ENCODE measurements around the gene PKDREJ. TPM values are rescaled to one million over a fixed set of nuclear protein-coding genes. Genes with fewer than 3 reads are reported as not detected.

The PKDREJ gene
- total RNA-seq, 1 experiment from 2014 or later, result 0.04 TPM

- DNase-seq, result no peak
- H4K5ac ChIP-seq (ENCODE audit: insufficient read length, low read depth, low read length), result no peak overlapping the region
- H2BK120ac ChIP-seq (ENCODE audit: low read depth, low read length, poor library complexity, severe bottlenecking), result no peak overlapping the region
- H3K4me2 ChIP-seq (ENCODE audit: insufficient read depth, insufficient read length, low read length), result no peak overlapping the region
- H3K18ac ChIP-seq (ENCODE audit: insufficient read length, low read depth, low read length), result no peak overlapping the region
- no peak overlapping the region for H3K4ac ChIP-seq (ENCODE audit: low read depth, low read length)
- no peaks in the 10 kb centered on the region for H4K20me1 ChIP-seq (ENCODE audit: control insufficient read depth, insufficient read depth, insufficient read length)
- Mint-ChIP-seq H3K4me3 (no peak overlapping the region), H3K4me1 (no peaks in the 10 kb centered on the region), H3K27me3 (ENCODE audit: low read depth) (no peaks in the 10 kb centered on the region; the same call in 1 of the 2 replicates), H3K27ac (peak overlapping the region in 1 of 3 experiments; percentile 77; a peak in 1 of 7 replicates), H3K36me3 (ENCODE audit: insufficient read depth in 1 of 3, low read depth in 3 of 3) (peaks cover 11 to 38% (median 30%) of the 10 kb centered on the region in 3 experiments; a peak in 6 of 7 replicates), H3K9me3 (no peaks in the 10 kb centered on the region)
- no peaks in the 10 kb centered on the region for H3K79me2 ChIP-seq (ENCODE audit: insufficient read depth, low read length)
- TF ChIP-seq, protein P1, sequence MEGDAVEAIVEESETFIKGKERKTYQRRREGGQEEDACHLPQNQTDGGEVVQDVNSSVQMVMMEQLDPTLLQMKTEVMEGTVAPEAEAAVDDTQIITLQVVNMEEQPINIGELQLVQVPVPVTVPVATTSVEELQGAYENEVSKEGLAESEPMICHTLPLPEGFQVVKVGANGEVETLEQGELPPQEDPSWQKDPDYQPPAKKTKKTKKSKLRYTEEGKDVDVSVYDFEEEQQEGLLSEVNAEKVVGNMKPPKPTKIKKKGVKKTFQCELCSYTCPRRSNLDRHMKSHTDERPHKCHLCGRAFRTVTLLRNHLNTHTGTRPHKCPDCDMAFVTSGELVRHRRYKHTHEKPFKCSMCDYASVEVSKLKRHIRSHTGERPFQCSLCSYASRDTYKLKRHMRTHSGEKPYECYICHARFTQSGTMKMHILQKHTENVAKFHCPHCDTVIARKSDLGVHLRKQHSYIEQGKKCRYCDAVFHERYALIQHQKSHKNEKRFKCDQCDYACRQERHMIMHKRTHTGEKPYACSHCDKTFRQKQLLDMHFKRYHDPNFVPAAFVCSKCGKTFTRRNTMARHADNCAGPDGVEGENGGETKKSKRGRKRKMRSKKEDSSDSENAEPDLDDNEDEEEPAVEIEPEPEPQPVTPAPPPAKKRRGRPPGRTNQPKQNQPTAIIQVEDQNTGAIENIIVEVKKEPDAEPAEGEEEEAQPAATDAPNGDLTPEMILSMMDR (conservative IDR thresholded peaks at IDR 0.05), result no peak
- H3K27me3 ChIP-seq (ENCODE audit: insufficient read depth, low read length), result no peaks in the 10 kb centered on the region
- no peak overlapping the region for H2BK5ac ChIP-seq (ENCODE audit: insufficient read length, low read length)
- H4K91ac ChIP-seq (ENCODE audit: insufficient read length, low read depth, low read length), result no peak overlapping the region
- no peak overlapping the region for H3K9ac ChIP-seq (ENCODE audit: extremely low read depth, insufficient read length, low read length)
- no peak overlapping the region for H3K14ac ChIP-seq (ENCODE audit: insufficient read depth, low read length)
- no peak overlapping the region for H2BK15ac ChIP-seq (ENCODE audit: low read depth, low read length)
- H2BK20ac ChIP-seq (ENCODE audit: low read depth, low read length, poor library complexity, severe bottlenecking), result no peak overlapping the region
- no peak overlapping the region for H2AK5ac ChIP-seq (ENCODE audit: insufficient read length, low read length)
- no CpG with 5 or more reads among the region's 15 CpGs for WGBS (ENCODE audit: extremely low coverage, insufficient read length, low lambda C conversion rate)
- no peaks in the 10 kb centered on the region for H3K4me1 ChIP-seq (ENCODE audit: insufficient read depth, low read length)
- no peak overlapping the region for H3K27ac ChIP-seq (ENCODE audit: insufficient read length, low read depth, low read length)
- no peak overlapping the region for H2BK12ac ChIP-seq (ENCODE audit: insufficient read length, low read depth, low read length)
- no peak overlapping the region for H3K23ac ChIP-seq (ENCODE audit: insufficient read length, low read depth, low read length)
- H3K79me1 ChIP-seq (ENCODE audit: insufficient read depth, low read depth, low read length, poor library complexity, severe bottlenecking), result no peaks in the 10 kb centered on the region
- H3K23me2 ChIP-seq (ENCODE audit: insufficient read length, low read depth, low read length, poor library complexity, severe bottlenecking), result no peaks in the 10 kb centered on the region
- no peaks in the 10 kb centered on the region for H3K9me3 ChIP-seq (ENCODE audit: control insufficient read depth, low read depth, low read length)
- H2AFZ ChIP-seq (ENCODE audit: low read length), result no peak overlapping the region
- no peak overlapping the region for H3T11ph ChIP-seq (ENCODE audit: low read length)
- H3K56ac ChIP-seq (ENCODE audit: insufficient read length, low read depth, low read length), result no peak overlapping the region
- no peak overlapping the region for H4K8ac ChIP-seq (replicated peaks; ENCODE audit: insufficient read length, low read depth, low read length)
These were observed 24.1 kb upstream of the PKDREJ start for GRCh38 chr22:46286941-46287872.

Data from H9 (cell line).